ENCODE measurements around the gene ELF3.
"Not testable (repeated sequence)": the region's sequence is repeated elsewhere in the genome, so short reads cannot be mapped to it uniquely, and the experiment has no call there.

The ELF3 gene

DNA sequence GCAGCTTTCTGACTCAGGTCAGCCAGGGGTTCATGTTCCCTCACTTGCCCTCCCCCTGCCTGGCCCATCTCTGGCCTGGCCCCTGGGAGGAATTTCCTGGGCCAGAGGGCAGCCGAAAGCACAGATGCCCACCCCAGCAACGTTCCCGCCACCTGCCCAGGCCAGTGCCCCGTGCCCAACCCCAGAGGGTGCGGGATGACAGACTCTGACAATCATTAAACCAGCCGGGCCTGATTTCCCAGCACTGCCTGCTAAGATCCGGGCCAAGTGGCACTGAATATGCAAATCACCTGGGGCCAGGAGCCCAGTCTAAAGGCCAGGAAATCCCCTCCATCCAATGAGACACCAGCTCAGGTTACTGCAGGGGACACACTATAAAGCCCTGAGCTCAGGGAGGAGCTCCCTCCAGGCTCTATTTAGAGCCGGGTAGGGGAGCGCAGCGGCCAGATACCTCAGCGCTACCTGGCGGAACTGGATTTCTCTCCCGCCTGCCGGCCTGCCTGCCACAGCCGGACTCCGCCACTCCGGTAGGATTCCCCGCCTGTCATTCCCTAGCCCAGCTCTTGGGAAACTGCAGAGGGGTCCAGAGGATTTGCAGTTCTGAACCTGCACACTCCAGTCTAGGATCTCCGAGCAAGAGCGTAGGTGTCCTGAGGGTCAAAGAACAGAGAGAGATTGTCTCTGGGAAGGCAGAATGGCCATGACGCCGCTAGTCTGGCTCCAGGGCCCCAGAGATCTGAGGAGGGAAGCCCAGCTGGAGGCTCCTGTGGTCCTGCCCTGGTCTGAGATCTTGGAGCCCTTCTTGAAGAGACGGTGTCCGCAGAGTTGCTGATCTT, at the start of gene ELF3:
Gene ELF3, plus strand, starts transcription at position 408 of the 836 bp plus-strand sequence. CDS start 550 bp downstream, outside the sequence.
- DNase-seq (ENCODE audit: low read depth), result no peak

DNA sequence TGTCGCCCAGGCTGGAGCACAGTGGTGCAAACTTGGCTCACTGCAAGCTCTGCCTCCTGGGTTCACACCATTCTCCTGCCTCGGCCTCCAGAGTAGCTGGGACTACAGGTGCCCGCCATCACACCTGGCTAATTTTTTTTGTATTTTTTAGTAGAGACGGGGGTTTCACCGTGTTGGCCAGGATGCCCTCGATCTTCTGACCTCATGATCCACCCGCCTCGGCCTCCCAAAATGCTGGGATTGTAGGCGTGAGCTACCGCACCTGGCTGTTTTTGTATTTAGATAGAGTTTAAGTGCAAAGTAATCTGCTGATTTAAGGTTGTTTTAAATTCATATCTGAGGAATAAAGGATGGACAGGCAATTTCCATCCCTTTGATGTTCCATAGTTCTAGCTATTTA, 48.0 kb upstream of the ELF3 start:
- DNase-seq (ENCODE audit: low read depth), result not testable (repeated sequence)

DNA sequence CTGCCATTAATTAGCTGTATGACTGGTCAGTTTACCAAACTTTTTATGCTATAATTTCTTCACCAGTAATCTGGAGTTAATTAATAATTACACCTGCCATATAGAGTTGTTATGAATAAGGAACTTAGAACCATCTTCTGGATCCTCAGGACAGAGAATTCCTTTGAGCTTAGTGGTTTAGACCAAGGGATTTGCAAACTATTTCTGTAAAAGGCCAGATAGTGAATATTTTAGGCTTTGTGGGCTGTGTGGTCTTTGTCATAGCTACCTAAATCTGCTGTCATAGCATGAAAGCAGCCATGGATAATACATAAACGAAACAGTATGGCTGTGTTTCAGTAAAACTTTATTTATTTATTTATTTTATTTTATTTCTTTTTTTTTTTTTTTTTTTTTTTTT, 46.1 kb upstream of the ELF3 start:
- no peak for DNase-seq (ENCODE audit: low read depth)

DNA sequence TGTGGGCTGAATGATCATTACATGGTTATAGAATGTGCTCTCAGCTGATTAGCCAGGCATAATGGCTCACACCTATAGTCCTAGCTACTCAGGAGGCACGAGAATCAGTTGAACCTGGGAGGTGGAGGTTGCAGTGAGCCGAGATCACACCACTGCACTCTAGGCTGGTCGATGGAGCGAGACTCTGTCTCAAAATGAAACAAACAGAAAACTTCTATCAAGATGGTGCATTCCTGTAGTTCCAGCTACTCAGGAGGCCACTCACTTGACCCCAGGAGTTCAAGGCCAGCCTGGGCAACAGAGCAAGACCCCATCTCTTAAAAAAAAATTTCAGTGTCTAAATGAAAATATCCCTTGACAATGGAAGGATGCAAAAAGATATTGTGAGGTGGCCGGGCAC, 44.2 kb upstream of the ELF3 start:
- no peak for DNase-seq (ENCODE audit: low read depth)

DNA sequence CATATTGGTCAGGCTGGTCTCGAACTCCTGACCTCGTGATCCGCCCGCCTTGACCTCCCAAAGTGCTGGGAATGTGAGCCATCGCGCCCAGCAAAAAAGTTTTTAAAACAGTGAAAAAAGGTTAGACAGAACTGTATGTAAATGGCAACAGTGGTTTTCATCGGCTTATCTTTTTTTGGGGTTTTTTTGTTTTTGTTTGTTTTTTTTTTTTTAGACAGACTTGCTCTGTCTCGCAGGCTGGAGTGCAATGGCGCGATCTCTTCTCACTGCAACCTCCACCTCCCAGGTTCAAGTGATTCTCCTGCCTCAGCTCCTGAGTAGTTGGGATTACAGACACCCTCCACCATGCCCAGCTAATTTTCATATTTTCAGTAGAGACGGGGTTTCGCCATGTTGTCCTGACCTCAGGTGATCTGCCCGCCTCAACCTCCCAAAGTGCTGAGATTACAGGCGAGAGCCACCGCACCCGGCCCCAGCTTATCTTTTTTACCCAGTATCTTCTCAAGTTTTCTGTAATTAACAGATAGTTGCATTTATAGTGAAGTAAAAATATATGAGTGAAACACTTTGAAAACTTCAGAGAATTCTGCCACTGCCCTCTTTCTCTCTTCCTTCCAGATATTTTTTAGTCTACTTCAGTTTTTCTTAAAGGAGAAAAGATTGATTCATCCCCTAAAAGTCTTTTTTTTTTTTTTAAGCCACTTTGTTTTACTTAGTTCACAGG, 42.0 kb upstream of the ELF3 start:
- no peak for DNase-seq (ENCODE audit: low read depth)

DNA sequence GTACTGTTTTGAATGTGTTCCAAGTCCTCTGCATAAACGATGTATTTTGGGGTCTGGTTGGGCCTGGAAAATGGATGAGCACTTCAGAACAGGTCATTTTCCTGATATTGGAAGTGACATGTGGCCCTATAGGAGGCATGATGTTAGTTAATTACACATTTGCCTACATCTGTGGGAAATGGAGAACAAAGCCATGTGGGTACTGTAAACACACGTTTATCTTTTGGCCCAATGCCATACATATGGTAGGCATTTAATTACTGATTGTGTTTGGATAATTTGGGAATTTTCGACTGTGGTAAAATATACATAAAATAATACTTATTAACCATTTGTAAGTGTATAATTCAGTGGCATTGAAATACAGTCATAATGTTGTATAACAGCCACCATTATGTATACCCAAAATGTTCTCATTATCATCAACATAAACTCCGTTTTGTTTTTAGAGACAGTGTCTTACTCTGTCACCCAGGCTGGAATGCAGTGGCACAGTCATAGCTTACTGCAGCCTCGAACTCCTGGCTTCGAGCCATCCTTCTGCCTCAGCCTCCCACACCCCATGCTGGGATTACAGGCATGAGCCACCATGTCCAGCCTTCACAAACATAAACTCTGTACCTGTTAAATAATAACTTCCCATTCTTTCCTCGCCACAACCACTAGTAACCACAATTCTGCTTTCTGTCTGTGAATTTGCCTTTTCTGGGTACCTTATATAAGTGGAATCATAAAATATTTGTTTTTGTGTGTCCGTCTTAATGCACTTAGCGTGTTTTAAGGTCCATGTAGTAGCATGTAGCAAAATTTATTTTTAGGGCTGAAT, 39.8 kb upstream of the ELF3 start:
- no peak for DNase-seq (ENCODE audit: low read depth)

DNA sequence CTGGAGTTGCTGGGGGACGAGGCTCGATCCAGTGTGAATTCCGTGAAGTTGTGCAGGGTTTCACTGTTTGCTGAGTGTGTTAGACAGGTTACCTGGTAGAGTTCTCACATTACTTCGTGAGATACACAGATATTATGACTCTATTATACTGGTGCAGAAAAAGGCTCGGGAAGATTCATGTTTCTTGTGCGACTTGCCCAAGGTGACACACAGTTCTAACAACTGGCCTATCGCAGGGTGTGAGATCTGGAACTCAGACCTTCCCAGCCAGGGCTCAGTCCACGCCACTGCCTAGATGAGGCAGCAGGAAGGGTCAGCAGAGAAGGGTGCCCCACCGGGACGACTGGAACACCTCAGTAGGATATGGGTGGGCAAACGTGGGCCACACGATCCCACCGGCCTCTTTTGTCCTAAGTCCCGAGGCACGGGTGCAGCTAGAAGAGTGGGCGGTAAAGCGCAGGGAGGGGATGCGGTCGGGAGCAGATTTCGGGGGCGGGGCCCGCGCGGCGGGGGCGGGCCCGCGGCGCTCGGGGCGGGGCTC, 28.2 kb upstream of the ELF3 start:
- DNase-seq (ENCODE audit: low read depth), result peak; percentile 62

DNA sequence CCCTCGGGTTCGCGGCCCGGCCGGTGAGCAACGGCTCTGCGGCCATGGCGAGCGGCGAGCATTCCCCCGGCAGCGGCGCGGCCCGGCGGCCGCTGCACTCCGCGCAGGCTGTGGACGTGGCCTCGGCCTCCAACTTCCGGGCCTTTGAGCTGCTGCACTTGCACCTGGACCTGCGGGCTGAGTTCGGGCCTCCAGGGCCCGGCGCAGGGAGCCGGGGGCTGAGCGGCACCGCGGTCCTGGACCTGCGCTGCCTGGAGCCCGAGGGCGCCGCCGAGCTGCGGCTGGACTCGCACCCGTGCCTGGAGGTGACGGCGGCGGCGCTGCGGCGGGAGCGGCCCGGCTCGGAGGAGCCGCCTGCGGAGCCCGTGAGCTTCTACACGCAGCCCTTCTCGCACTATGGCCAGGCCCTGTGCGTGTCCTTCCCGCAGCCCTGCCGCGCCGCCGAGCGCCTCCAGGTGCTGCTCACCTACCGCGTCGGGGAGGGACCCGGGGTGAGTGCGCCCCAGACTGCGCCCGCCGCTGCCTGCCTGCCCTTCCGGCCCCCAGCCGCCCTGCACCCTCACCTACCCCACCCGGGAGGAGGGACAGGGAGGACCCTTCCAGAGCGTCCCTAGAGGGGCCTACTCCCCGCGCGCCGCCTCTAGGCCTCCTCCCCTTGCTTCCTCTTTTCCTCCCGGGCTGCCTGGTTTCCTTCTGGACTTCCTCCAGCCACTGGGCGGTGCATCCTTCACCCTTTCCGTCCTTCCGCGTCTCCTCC, 27.6 kb upstream of the ELF3 start, which contains the start of gene RNPEP:
Gene RNPEP, plus strand, starts transcription at position 26 of the 757 bp plus-strand sequence. Its CDS starts 19 bp downstream, at position 45.
- peak; percentile 30 for DNase-seq (ENCODE audit: low read depth)

DNA sequence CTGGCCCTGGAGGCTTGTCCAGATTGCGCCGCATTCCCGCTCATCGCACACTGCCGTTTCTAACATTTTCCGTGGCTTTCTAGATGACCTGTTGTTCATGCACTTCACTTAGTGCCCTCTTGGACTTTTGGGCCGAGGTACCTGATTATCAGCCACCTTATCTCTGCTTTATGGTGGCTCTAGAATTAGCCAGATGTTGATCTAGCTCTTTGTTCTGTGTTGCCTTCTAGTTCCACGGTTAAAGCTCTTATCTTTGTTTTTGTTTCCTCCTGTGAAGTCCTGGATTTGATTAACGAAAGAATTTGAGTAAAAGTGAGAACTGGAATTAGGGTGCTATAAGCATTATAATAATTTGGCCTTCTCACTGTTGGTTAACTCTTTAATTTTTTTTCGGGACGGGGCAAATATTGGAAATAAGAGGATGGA, 27.0 kb upstream of the ELF3 start:
- no peak for DNase-seq (ENCODE audit: low read depth)

DNA sequence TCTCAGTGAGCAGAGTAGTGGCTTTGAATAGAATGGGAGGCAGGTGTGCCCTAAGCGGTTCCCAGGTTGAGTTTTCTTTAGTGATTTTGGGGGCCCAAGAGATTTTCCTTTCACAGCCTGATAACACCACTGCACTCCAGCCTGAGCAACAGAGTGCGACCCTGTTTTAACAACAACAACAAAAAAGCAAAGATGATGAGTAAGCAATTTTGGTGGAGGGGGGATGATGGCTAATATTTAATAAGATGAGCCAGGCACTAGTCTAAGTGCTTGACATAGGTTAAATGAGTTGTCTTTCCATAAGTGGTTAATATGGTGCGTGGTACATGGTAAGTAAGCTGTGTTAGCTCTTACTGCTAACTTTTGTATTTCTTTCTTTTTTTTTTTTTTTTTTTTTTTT, 25.9 kb upstream of the ELF3 start:
- DNase-seq (ENCODE audit: low read depth), result no peak

DNA sequence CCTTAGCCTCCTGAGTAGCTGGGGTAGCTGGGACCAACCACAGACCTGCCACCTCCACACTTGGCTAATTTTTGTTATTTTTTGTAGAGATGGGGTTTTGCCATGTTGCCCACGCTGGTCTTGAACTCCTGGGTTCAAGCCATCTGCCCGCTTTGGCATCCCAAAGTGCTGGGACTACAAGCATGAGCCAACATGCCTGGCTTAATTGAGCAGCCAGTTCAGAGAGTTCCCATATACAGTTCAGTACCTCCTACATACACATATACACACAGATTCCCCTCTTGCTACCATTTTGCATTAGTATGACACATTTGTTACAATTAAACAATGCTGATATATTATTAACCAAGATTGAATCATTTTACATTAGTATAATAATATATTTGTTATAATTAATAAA, 25.0 kb upstream of the ELF3 start:
- DNase-seq (ENCODE audit: low read depth), result no peak

DNA sequence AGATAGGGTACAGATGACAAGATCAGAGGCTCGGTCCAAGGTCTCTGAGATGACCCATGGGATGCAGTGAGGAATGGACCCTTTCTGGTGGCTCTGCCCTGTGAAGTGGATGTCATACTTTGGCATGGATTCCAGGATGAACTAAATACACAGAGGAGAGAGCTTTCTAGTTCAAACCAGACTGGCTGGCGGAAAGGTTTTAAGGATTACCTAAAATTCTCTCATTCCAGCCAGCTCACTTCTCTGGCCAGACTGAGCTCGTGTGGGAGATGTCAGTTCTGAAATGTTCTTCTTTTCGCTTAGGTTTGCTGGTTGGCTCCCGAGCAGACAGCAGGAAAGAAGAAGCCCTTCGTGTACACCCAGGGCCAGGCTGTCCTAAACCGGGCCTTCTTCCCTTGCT, 21.8 kb upstream of the ELF3 start:
- no peak for DNase-seq (ENCODE audit: low read depth)

DNA sequence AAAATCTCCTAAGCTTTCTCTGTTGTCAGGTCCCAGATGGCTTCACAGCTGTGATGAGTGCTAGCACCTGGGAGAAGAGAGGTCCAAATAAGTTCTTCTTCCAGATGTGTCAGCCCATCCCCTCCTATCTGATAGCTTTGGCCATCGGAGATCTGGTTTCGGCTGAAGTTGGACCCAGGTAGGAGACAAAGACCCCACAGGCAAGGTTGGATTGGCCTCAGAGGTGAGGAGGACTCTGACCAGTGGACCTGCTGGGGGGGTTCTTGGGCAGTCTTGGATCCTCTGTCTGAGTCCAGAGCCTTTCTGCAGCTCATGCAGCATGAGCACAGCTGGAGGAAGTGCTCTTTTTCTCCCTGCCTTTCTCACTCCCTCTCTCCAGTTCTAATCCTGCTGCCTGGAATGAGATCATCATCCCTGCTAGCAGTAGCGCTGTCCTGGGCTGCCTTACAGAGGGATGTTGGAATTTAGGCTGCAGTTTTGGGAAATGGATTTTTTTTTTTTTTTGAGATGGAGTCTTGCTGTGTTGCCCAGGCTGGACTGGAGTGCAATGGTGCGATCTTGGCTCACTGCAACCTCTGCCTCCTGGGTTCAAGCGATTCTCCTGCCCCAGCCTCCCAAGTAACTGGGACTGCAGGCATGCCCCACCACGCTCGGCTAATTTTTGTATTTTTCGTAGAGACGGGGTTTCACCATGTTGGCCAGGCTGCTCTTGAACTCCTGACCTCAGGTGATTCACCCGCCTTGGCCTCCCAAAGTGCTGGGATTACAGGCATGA, 20.8 kb upstream of the ELF3 start:
- DNase-seq (ENCODE audit: low read depth), result no peak

DNA sequence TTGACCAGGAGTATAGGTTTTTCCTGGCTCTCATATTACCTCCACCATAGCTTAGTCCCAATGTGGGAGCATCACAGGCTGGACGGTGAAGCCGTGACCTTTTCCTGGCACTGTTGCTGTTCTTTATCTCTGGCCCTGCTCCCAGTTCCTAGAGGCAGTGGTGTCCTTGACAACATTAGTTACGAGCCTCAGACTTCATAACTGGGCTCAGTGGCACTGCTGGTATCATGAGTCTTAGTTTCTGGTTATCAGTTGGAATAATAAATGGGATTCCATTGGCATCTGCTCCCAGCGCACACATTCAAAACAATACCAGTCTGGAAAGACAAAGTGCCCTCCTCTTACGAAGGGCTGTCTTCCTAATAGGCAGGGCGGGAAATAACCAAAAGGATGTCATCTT, 20.0 kb upstream of the ELF3 start:
- DNase-seq (ENCODE audit: low read depth), result no peak

DNA sequence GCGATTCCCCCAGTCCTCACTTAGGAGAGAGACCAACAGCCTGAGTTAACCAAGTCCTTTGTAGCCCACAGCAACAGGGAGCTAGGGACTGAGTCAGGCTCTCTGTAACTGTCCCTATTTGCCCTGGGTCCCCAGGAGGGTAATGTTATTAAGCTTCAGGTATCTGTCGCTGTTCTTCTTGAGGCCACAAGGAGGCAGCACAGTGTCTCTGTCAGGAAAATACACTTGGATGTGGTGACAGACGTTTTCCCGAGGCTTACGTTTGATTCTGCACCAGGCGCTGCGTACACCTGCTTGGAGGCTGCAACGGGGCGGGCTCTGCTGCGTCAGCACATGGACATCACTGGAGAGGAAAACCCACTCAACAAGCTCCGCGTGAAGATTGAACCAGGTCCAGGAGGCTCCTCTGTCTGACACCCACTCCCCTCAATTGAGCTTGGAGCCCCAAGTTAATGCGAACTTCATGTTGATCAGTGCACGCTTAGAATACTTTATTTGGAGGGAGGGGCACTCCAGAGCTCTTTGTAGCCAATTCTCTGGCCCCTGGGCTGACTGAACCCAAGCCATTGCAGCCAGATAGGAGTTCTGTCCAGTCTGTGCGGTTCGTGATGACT, 10.7 kb upstream of the ELF3 start:
- DNase-seq (ENCODE audit: low read depth), result no peak

DNA sequence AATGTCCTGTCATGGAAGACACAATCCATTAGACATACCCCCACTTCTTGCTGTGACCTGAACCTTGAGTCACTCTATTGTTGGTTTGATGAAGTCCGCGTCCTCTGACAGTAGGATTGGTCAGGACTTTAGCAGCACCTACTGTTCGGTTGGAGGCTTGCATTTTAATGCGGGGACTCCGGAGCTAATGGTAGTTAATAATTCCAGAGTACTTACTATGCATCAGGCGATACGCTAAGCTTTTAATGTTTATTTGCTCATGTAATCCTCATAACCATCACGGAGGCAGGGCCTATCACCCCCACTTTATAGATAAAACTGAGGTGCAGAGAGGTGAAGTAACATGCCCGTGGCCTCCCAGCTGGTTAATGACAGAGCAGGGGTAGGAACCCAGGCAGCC, 7.9 kb upstream of the ELF3 start:
- no peak for DNase-seq (ENCODE audit: low read depth)

DNA sequence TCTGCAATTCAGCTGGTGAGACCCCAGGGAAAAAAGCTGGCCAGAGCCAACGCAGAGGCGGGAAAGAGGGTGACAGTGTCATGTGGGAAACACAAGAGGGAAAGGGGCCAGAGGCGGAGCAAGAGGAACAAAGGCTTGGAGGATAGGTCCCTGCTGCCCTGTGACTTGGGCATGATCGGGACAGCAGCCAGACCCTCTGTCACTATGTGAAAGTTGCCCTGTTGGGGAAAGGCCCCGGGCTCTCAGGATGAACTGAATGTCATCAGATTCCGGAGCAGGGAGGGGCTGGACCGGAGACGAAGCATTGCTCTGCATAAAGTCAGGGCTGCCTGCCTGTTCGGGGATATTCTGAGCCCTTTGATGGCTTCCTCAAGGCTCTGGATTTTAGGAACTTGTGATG, 5.7 kb upstream of the ELF3 start:
- DNase-seq (ENCODE audit: low read depth), result no peak

DNA sequence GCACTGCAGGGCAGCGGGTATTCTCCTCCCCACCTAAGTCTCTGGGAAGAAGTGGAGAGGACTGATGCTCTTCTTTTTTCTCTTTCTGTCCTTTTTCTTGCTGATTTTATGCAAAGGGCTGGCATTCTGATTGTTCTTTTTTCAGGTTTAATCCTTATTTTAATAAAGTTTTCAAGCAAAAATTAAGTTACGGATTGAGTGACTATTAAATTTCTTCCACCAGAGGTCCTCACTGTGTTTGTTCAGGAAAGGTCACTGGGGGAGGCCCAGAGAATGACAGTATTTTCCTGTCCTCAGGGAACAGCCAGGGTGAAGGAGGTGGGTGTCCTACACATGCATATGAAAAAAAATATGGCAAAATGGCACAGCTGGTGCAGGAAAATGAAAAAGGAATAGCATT, 4.4 kb upstream of the ELF3 start:
- no peak for DNase-seq (ENCODE audit: low read depth)

DNA sequence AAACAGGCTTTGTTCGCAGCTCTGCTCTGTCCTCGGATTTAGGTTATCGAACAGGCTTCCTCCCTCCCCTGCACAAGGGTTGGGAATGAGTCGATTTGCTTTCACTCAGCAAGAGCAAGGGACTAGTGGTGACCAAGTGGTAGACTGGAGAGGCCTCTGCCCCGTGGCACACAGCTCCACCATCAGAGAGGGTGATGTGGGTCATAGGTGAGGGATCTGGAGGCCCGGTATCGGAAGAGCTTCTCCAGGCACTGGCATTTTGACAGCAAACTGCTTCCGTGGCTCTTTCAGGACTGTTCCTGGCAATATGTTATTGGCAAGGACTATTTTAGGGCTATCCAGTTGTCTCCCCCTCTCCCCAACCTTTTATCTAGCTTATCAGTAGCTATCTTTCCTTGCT, 3.1 kb upstream of the ELF3 start:
- no peak for DNase-seq (ENCODE audit: low read depth)

DNA sequence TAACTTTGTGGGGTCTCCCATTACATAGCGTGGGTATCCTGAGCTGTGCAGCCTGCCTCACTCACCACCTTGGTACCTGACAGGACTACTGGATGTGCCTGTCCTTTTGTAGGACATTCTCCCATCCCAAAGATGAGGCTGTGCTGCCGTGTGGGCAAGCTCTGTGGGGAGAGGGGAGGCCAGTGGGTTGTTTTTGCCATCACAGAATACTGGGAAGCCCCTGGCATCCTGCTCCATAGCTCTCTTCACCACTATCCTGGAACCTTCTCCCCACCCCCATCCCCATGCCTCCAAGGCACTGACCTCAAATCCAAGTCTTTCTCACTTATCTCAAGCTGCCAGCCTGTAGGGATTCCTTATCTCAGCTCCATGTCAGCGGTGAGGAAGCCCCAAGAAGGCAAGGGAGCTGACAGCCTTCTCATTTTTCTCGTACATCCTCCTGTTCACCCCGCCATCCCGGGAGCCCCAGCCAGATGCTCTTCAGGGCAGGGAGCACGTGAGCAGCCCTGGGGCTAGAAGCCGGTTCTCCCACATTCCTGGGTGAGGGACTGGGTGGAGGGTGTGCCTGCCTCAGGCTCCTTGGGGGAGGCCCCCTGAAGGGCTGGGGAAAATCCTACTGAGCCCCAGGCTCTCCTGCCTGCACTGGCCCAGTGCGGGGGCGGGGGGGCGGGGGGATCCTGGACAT, 2.4 kb upstream of the ELF3 start:
- DNase-seq (ENCODE audit: low read depth), result no peak
